ENCODE measurements around the gene DACT3. TPM values are rescaled to one million over a fixed set of nuclear protein-coding genes. Genes with fewer than 3 reads are reported as not detected.

Gene DACT3
- polyA plus RNA-seq, 1 donor from 2014 or later = 29.3 TPM

DNA sequence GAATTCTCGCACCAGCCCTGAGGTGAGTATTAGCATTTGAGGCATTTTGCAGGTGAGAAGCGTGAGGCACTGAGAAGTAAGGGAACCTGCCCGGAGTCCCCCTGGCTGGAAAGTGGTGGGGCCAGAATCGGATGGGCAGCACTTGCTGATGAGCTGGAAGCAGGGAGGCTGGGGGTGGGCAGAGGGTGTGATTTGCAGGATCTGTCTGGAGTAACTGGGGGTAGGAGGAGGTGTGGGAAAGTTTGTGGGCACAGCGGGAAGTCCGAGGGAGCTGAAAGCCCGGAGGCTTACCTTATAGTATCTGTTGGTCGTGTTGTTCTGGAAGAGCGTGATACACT, 35.9 kb upstream of the DACT3 start:
- H3K9me3 ChIP-seq (ENCODE audit: low read length) = no peaks in the 10 kb centered on the region
- TF ChIP-seq, protein P1, sequence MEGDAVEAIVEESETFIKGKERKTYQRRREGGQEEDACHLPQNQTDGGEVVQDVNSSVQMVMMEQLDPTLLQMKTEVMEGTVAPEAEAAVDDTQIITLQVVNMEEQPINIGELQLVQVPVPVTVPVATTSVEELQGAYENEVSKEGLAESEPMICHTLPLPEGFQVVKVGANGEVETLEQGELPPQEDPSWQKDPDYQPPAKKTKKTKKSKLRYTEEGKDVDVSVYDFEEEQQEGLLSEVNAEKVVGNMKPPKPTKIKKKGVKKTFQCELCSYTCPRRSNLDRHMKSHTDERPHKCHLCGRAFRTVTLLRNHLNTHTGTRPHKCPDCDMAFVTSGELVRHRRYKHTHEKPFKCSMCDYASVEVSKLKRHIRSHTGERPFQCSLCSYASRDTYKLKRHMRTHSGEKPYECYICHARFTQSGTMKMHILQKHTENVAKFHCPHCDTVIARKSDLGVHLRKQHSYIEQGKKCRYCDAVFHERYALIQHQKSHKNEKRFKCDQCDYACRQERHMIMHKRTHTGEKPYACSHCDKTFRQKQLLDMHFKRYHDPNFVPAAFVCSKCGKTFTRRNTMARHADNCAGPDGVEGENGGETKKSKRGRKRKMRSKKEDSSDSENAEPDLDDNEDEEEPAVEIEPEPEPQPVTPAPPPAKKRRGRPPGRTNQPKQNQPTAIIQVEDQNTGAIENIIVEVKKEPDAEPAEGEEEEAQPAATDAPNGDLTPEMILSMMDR (IDR thresholded peaks at IDR 0.05; ENCODE audit: poor library complexity, severe bottlenecking) = no peak
- H3F3A ChIP-seq (ENCODE audit: insufficient read depth, low read length, poor library complexity, severe bottlenecking) = no peaks in the 10 kb centered on the region
- no peak overlapping the region for H3K4me3 ChIP-seq (ENCODE audit: low read length)
- no peaks in the 10 kb centered on the region for H3K79me2 ChIP-seq (replicated peaks; ENCODE audit: insufficient read depth, low read length)
- H3K27me3 ChIP-seq (ENCODE audit: insufficient read depth, low read depth, low read length) = no peaks in the 10 kb centered on the region
- H2AFZ ChIP-seq (ENCODE audit: low read depth, low read length) = no peak overlapping the region
- H3K9me2 ChIP-seq (ENCODE audit: insufficient read depth, low read length) = no peaks in the 10 kb centered on the region
- H3K4me2 ChIP-seq (ENCODE audit: low read length) = no peak overlapping the region
- no peak overlapping the region for H3K9ac ChIP-seq (ENCODE audit: low read length)
- no peaks in the 10 kb centered on the region for H4K20me1 ChIP-seq (ENCODE audit: insufficient read depth)
- H3K36me3 ChIP-seq (ENCODE audit: insufficient read depth, low read length) = peaks cover 4% of the 10 kb centered on the region
- no peak overlapping the region for H3K27ac ChIP-seq (ENCODE audit: low read length)

GRCh38 chr19:46696052-46696451, 35.1 kb upstream of the DACT3 start:
- Histone ChIP-seq H3K27me3 (ENCODE audit: insufficient read depth, low read depth, low read length) (no peaks in the 10 kb centered on the region), H2AFZ (ENCODE audit: low read depth, low read length) (no peak overlapping the region), H3K79me2 (replicated peaks; ENCODE audit: insufficient read depth, low read length) (no peaks in the 10 kb centered on the region), H3K36me3 (ENCODE audit: insufficient read depth, low read length) (peaks cover 4% of the 10 kb centered on the region), H3K4me2 (ENCODE audit: low read length) (no peak overlapping the region), H3K27ac (ENCODE audit: low read length) (no peak overlapping the region), H3K4me3 (ENCODE audit: low read length) (no peak overlapping the region), H4K20me1 (ENCODE audit: insufficient read depth) (no peaks in the 10 kb centered on the region), H3K9me3 (ENCODE audit: low read length) (no peaks in the 10 kb centered on the region), H3K9me2 (ENCODE audit: insufficient read depth, low read length) (no peaks in the 10 kb centered on the region), H3F3A (ENCODE audit: insufficient read depth, low read length, poor library complexity, severe bottlenecking) (no peaks in the 10 kb centered on the region), H3K9ac (ENCODE audit: low read length) (no peak overlapping the region)
- TF ChIP-seq, protein P1 (IDR thresholded peaks at IDR 0.05; ENCODE audit: poor library complexity, severe bottlenecking) = no peak
- TF ChIP-seq TAF1 (IDR thresholded peaks at IDR 0.05; ENCODE audit: low read depth) (no peak), REST (IDR thresholded peaks at IDR 0.05; ENCODE audit: borderline replicate concordance) (no peak)

- peaks cover 4% of the 10 kb centered on the region for H3K36me3 ChIP-seq (ENCODE audit: insufficient read depth, low read length)
- H3K27ac ChIP-seq (ENCODE audit: low read length) = no peak overlapping the region
- H4K20me1 ChIP-seq (ENCODE audit: insufficient read depth) = no peaks in the 10 kb centered on the region
- H3K9me3 ChIP-seq (ENCODE audit: low read length) = no peaks in the 10 kb centered on the region
- no peaks in the 10 kb centered on the region for H3K9me2 ChIP-seq (ENCODE audit: insufficient read depth, low read length)
- no peak overlapping the region for H3K4me3 ChIP-seq (ENCODE audit: low read length)
- no peak overlapping the region for H2AFZ ChIP-seq (ENCODE audit: low read depth, low read length)
- H3K79me2 ChIP-seq (replicated peaks; ENCODE audit: insufficient read depth, low read length) = no peaks in the 10 kb centered on the region
- TF ChIP-seq EZH2 (IDR thresholded peaks at IDR 0.05; ENCODE audit: borderline replicate concordance, insufficient read depth, low read length, poor library complexity, severe bottlenecking) (no peak), RAD21 (conservative IDR thresholded peaks at IDR 0.05) (no peak), MXI1 (conservative IDR thresholded peaks at IDR 0.05; ENCODE audit: poor library complexity, severe bottlenecking) (no peak), SMC3 (conservative IDR thresholded peaks at IDR 0.05; ENCODE audit: poor library complexity) (no peak)
- H3F3A ChIP-seq (ENCODE audit: insufficient read depth, low read length, poor library complexity, severe bottlenecking) = no peaks in the 10 kb centered on the region
- no peak overlapping the region for H3K9ac ChIP-seq (ENCODE audit: low read length)
- no peak overlapping the region for H3K4me2 ChIP-seq (ENCODE audit: low read length)
- H3K27me3 ChIP-seq (ENCODE audit: insufficient read depth, low read depth, low read length) = no peaks in the 10 kb centered on the region
These were observed 32.8 kb upstream of the DACT3 start for GRCh38 chr19:46693760-46694159.

Data from neural cell (in vitro differentiated cells).